CD14-positive monocyte (primary cell): ENCODE data around the gene RASSF9. TPM values are rescaled to one million over a fixed set of nuclear protein-coding genes. Genes with fewer than 3 reads are reported as not detected.

Experiments used
- DNase-seq, 3 donors: peaks; one replicate each; pipeline ENCODE4 v3.0.0-alpha.2; 2011 to 2022
- H2AFZ ChIP-seq: 2 replicates; pipeline ENCODE4 v1.6.0; 2012; ENCODE audit warnings: mild to moderate bottlenecking, low read depth, low read length, inconsistent platforms; ENCODE audit not compliant: insufficient read depth, poor library complexity, severe bottlenecking
- H3K27ac ChIP-seq, 2 donors: 1 replicate in 1 of 2; 2 replicates in 1 of 2; pipeline ENCODE4 v1.5.1; 2012 to 2013; ENCODE audit warnings: low read length in 2 of 2, control low read depth in 1 of 2, inconsistent platforms in 1 of 2, low read depth in 1 of 2, mild to moderate bottlenecking in 1 of 2
- H3K27me3 ChIP-seq, 2 donors: one replicate each; pipeline versions ENCODE4 v1.6.0 to v1.6.1; 2011 to 2013; ENCODE audit warnings: low read length in 2 of 2; ENCODE audit not compliant: control insufficient read depth in 2 of 2, insufficient read depth in 2 of 2
- H3K36me3 ChIP-seq, 2 donors: replicated peaks in 1 of 2; 1 replicate in 1 of 2; 2 replicates in 1 of 2; pipeline versions ENCODE4 v1.5.1 to v1.6.1; 2012 to 2013; ENCODE audit warnings: low read length in 2 of 2, control low read depth in 1 of 2, inconsistent platforms in 1 of 2, mild to moderate bottlenecking in 1 of 2; ENCODE audit not compliant: insufficient read depth in 2 of 2, control insufficient read depth in 1 of 2
- H3K4me1 ChIP-seq, 2 donors: 1 replicate in 1 of 2; 2 replicates in 1 of 2; pipeline versions ENCODE4 v1.5.1 to v1.6.1; 2012 to 2013; ENCODE audit warnings: low read length in 2 of 2, control low read depth in 1 of 2, inconsistent platforms in 1 of 2, mild to moderate bottlenecking in 1 of 2, moderate library complexity in 1 of 2; ENCODE audit not compliant: insufficient read depth in 2 of 2, control insufficient read depth in 1 of 2
- H3K4me2 ChIP-seq: replicated peaks from 2 replicates; pipeline ENCODE3; 2012; ENCODE audit warnings: low read length, moderate library complexity, mild to moderate bottlenecking; ENCODE audit not compliant: poor library complexity, severe bottlenecking; ENCODE audit errors: extremely low read depth
- H3K4me3 ChIP-seq, 3 experiments: fragments of 200-600 bp in 1 of 3; sonication (generic) in 1 of 3; replicated peaks in 1 of 3; 1 replicate in 2 of 3; 2 replicates in 1 of 3; pipeline ENCODE4 v1.5.1; 2011 to 2013; ENCODE audit warnings: low read length in 3 of 3, mild to moderate bottlenecking in 3 of 3, control low read depth in 2 of 3, low read depth in 2 of 3, inconsistent platforms in 1 of 3, moderate library complexity in 1 of 3
- H3K79me2 ChIP-seq: 2 replicates; pipeline ENCODE4 v1.6.0; 2012; ENCODE audit warnings: mild to moderate bottlenecking, control low read depth, inconsistent platforms, low read length, moderate library complexity; ENCODE audit not compliant: insufficient read depth
- H3K9ac ChIP-seq: 2 replicates; pipeline ENCODE4 v1.6.0; 2017; ENCODE audit warnings: low read length, mild to moderate bottlenecking; ENCODE audit not compliant: insufficient read depth, poor library complexity, severe bottlenecking
- H3K9me3 ChIP-seq, 2 donors: replicated peaks in 1 of 2; 1 replicate in 1 of 2; 2 replicates in 1 of 2; pipeline versions ENCODE4 v1.5.1 to v1.6.1; 2012 to 2013; ENCODE audit warnings: low read length in 2 of 2, control low read depth in 1 of 2; ENCODE audit not compliant: control insufficient read depth in 1 of 2, insufficient read depth in 1 of 2
- H4K20me1 ChIP-seq: 2 replicates; pipeline ENCODE4 v1.6.0; 2012; ENCODE audit warnings: mild to moderate bottlenecking, low read length, control low read depth, moderate library complexity; ENCODE audit not compliant: insufficient read depth
- H3K27ac Mint-ChIP-seq, 7 donors: one replicate each; pipeline ENCODE4 v1.8.0; 2020; ENCODE audit warnings: mild to moderate bottlenecking in 7 of 7, mixed read lengths in 7 of 7, moderate library complexity in 6 of 7, inconsistent platforms in 2 of 7
- H3K27me3 Mint-ChIP-seq, 3 donors: one replicate each; pipeline ENCODE4 v1.8.0; 2021 to 2022; ENCODE audit warnings: low read depth in 3 of 3, mild to moderate bottlenecking in 3 of 3, mixed read lengths in 3 of 3, moderate library complexity in 3 of 3, inconsistent platforms in 1 of 3
- H3K36me3 Mint-ChIP-seq, 2 donors: one replicate each; pipeline ENCODE4 v1.8.0; 2020; ENCODE audit warnings: mixed read lengths in 2 of 2, inconsistent platforms in 1 of 2, mild to moderate bottlenecking in 1 of 2
- H3K4me1 Mint-ChIP-seq: one replicate; pipeline ENCODE4 v1.8.0; 2020; ENCODE audit warnings: mild to moderate bottlenecking, mixed read lengths
- H3K4me3 Mint-ChIP-seq, 2 donors: one replicate each; pipeline ENCODE4 v1.8.0; 2020; ENCODE audit warnings: mild to moderate bottlenecking in 2 of 2, mixed read lengths in 2 of 2, moderate library complexity in 1 of 2
- H3K9me3 Mint-ChIP-seq, 7 donors: one replicate each; pipeline ENCODE4 v1.8.0; 2020 to 2022; ENCODE audit warnings: mixed read lengths in 7 of 7, mild to moderate bottlenecking in 6 of 7, moderate library complexity in 6 of 7, inconsistent platforms in 2 of 7
- CTCF ChIP-seq: fragments of 200-600 bp; IDR thresholded peaks from one replicate; pipeline ENCODE4 v1.8.0; 2022; ENCODE audit warnings: antibody characterized with exemption, mild to moderate bottlenecking
- intact Hi-C, 2 donors: fragments of 100-400 bp; cut with micrococcal nuclease; formaldehyde crosslinking; loops; one replicate each; pipeline versions ENCODE4 v1.15.0 to v1.15.1; 2023
- polyA plus RNA-seq, 3 donors: library from polyadenylated mRNA; depleted of rRNA in 1 of 3; unstranded in 2 of 3; stranded (reverse) in 1 of 3; fragments of 300-500 nt in 2 of 3; fragments of >200 nt in 1 of 3; fragmentation: Illumina TruSeq in 2 of 3; gene quantifications; 1 replicate in 2 of 3; 2 replicates in 1 of 3; pipeline ENCODE4 v1.2.3, GENCODE V29; 2012 to 2021

Gene RASSF9
- polyA plus RNA-seq, 3 donors: not detected

- no peaks in the 10 kb centered on the region for H3K36me3 ChIP-seq
- no peak for TF ChIP-seq CTCF
- Mint-ChIP-seq H3K9me3 (peaks cover 0 to 8% (median 3%) of the 10 kb centered on the region in 7 donors), H3K27me3 (no peaks in the 10 kb centered on the region), H3K4me1 (no peaks in the 10 kb centered on the region), H3K4me3 (no peak overlapping the region), H3K36me3 (no peaks in the 10 kb centered on the region), H3K27ac (no peak overlapping the region)
- H3K4me3 ChIP-seq: no peak overlapping the region
- no peak overlapping the region for H2AFZ ChIP-seq
- no peaks in the 10 kb centered on the region for H3K79me2 ChIP-seq
- no peaks in the 10 kb centered on the region for H3K9me3 ChIP-seq
- intact Hi-C loops: no loop called here
- no peak overlapping the region for H3K4me2 ChIP-seq
- H3K27ac ChIP-seq: no peak overlapping the region
- no peak overlapping the region for H3K9ac ChIP-seq
- no peaks in the 10 kb centered on the region for H3K27me3 ChIP-seq
- H4K20me1 ChIP-seq: no peaks in the 10 kb centered on the region
- DNase-seq: no peak
- no peaks in the 10 kb centered on the region for H3K4me1 ChIP-seq
Observed at GRCh38 chr12:85821206-85821605, 15.0 kb downstream of the RASSF9 start.

- DNase-seq: no peak
- Histone ChIP-seq H3K36me3 (no peaks in the 10 kb centered on the region), H3K79me2 (no peaks in the 10 kb centered on the region), H3K9me3 (no peaks in the 10 kb centered on the region), H3K4me1 (no peaks in the 10 kb centered on the region), H3K9ac (no peak overlapping the region), H3K4me3 (no peak overlapping the region), H3K27ac (no peak overlapping the region), H2AFZ (no peak overlapping the region), H3K27me3 (no peaks in the 10 kb centered on the region), H4K20me1 (no peaks in the 10 kb centered on the region), H3K4me2 (no peak overlapping the region)
- Mint-ChIP-seq H3K4me3 (no peak overlapping the region), H3K27me3 (no peaks in the 10 kb centered on the region), H3K9me3 (peaks cover 0 to 6% (median 3%) of the 10 kb centered on the region in 7 donors), H3K27ac (no peak overlapping the region), H3K4me1 (no peaks in the 10 kb centered on the region), H3K36me3 (no peaks in the 10 kb centered on the region)
- intact Hi-C loops: no loop called here
- TF ChIP-seq CTCF: no peak
Observed at GRCh38 chr12:85820101-85820500, 16.1 kb downstream of the RASSF9 start.
